H9 (cell line): ENCODE data around the gene PKN1. TPM values are rescaled to one million over a fixed set of nuclear protein-coding genes. Genes with fewer than 3 reads are reported as not detected.
A peak's percentile ranks its signal among the peaks of the same experiment; 100 is the strongest.

ENCODE experiments used
- DNase-seq: peaks from one replicate; pipeline ENCODE4 v3.0.0-alpha.2; 2017
- H2AFZ ChIP-seq: one replicate; pipeline ENCODE4 v1.6.1; 2013; ENCODE audit warnings: mild to moderate bottlenecking, low read length, control low read depth, moderate library complexity
- H2AK5ac ChIP-seq: 2 replicates; pipeline ENCODE4 v1.6.1; 2013; ENCODE audit warnings: low read length, control low read depth, mixed read lengths; ENCODE audit not compliant: insufficient read length
- H2BK120ac ChIP-seq: one replicate; pipeline ENCODE4 v1.6.1; 2013; ENCODE audit warnings: low read depth, mild to moderate bottlenecking, low read length, control low read depth, inconsistent platforms; ENCODE audit not compliant: poor library complexity, severe bottlenecking
- H2BK12ac ChIP-seq: 2 replicates; pipeline ENCODE4 v1.6.1; 2013; ENCODE audit warnings: low read length, control low read depth, mixed read lengths, low read depth; ENCODE audit not compliant: insufficient read length
- H2BK15ac ChIP-seq: 2 replicates; pipeline ENCODE4 v1.6.1; 2013; ENCODE audit warnings: low read depth, low read length, control low read depth
- H2BK20ac ChIP-seq: one replicate; pipeline ENCODE4 v1.6.1; 2013; ENCODE audit warnings: low read depth, mild to moderate bottlenecking, low read length, control low read depth, inconsistent platforms; ENCODE audit not compliant: poor library complexity, severe bottlenecking
- H2BK5ac ChIP-seq: 2 replicates; pipeline ENCODE4 v1.6.1; 2013; ENCODE audit warnings: low read length, control low read depth, mixed read lengths; ENCODE audit not compliant: insufficient read length
- H3K14ac ChIP-seq: 2 replicates; pipeline ENCODE4 v1.6.1; 2013; ENCODE audit warnings: low read length, control low read depth; ENCODE audit not compliant: insufficient read depth
- H3K18ac ChIP-seq: 2 replicates; pipeline ENCODE4 v1.6.1; 2013; ENCODE audit warnings: low read depth, mild to moderate bottlenecking, mixed read lengths, low read length, control low read depth; ENCODE audit not compliant: insufficient read length
- H3K23ac ChIP-seq: 2 replicates; pipeline ENCODE4 v1.6.1; 2013; ENCODE audit warnings: low read length, control low read depth, mixed read lengths, low read depth; ENCODE audit not compliant: insufficient read length
- H3K23me2 ChIP-seq: 2 replicates; pipeline ENCODE4 v1.6.1; 2013; ENCODE audit warnings: low read depth, mild to moderate bottlenecking, mixed read lengths, low read length, control low read depth; ENCODE audit not compliant: insufficient read length, poor library complexity, severe bottlenecking
- H3K27ac ChIP-seq: 2 replicates; pipeline ENCODE4 v1.5.1; 2013; ENCODE audit warnings: low read length, control low read depth, mixed read lengths, low read depth; ENCODE audit not compliant: insufficient read length
- H3K27me3 ChIP-seq: 2 replicates; pipeline ENCODE4 v1.6.1; 2013; ENCODE audit warnings: low read length, control low read depth, inconsistent platforms; ENCODE audit not compliant: insufficient read depth
- H3K4ac ChIP-seq: 2 replicates; pipeline ENCODE4 v1.6.1; 2013; ENCODE audit warnings: low read depth, mild to moderate bottlenecking, control low read depth, inconsistent platforms, low read length, moderate library complexity
- H3K4me1 ChIP-seq: 2 replicates; pipeline ENCODE4 v1.6.1; 2013; ENCODE audit warnings: low read length, control low read depth, inconsistent platforms; ENCODE audit not compliant: insufficient read depth
- H3K4me2 ChIP-seq: 2 replicates; pipeline ENCODE4 v1.6.1; 2013; ENCODE audit warnings: low read length, control low read depth, mixed read lengths; ENCODE audit not compliant: insufficient read length, insufficient read depth
- H3K56ac ChIP-seq: 2 replicates; pipeline ENCODE4 v1.6.1; 2013; ENCODE audit warnings: low read depth, mild to moderate bottlenecking, mixed read lengths, low read length, control low read depth; ENCODE audit not compliant: insufficient read length
- H3K79me1 ChIP-seq: 2 replicates; pipeline ENCODE4 v1.6.1; 2013; ENCODE audit warnings: low read depth, mild to moderate bottlenecking, moderate library complexity, low read length, control low read depth, inconsistent platforms; ENCODE audit not compliant: insufficient read depth, poor library complexity, severe bottlenecking
- H3K79me2 ChIP-seq: 2 replicates; pipeline ENCODE4 v1.6.1; 2013; ENCODE audit warnings: low read length, control low read depth, inconsistent platforms; ENCODE audit not compliant: insufficient read depth
- H3K9ac ChIP-seq: 2 replicates; pipeline ENCODE4 v1.6.1; 2013; ENCODE audit warnings: low read length, control low read depth, mixed read lengths; ENCODE audit not compliant: insufficient read length; ENCODE audit errors: extremely low read depth
- H3K9me3 ChIP-seq: one replicate; pipeline ENCODE4 v1.6.1; 2013; ENCODE audit warnings: low read depth, low read length, inconsistent platforms; ENCODE audit not compliant: control insufficient read depth
- H3T11ph ChIP-seq: one replicate; pipeline ENCODE4 v1.6.1; 2013; ENCODE audit warnings: mild to moderate bottlenecking, low read length, control low read depth, inconsistent platforms
- H4K20me1 ChIP-seq: one replicate; pipeline ENCODE4 v1.6.1; 2013; ENCODE audit not compliant: control insufficient read depth, insufficient read length, insufficient read depth
- H4K5ac ChIP-seq: 2 replicates; pipeline ENCODE4 v1.6.1; 2013; ENCODE audit warnings: low read depth, mild to moderate bottlenecking, mixed read lengths, low read length, control low read depth; ENCODE audit not compliant: insufficient read length
- H4K8ac ChIP-seq: replicated peaks from 2 replicates; pipeline ENCODE4 v1.6.1; 2013; ENCODE audit warnings: low read length, control low read depth, mixed read lengths, low read depth; ENCODE audit not compliant: insufficient read length
- H4K91ac ChIP-seq: 2 replicates; pipeline ENCODE4 v1.6.1; 2013; ENCODE audit warnings: low read depth, mild to moderate bottlenecking, moderate library complexity, mixed read lengths, low read length, control low read depth; ENCODE audit not compliant: insufficient read length
- H3K27ac Mint-ChIP-seq, 3 experiments: 2 replicates in 2 of 3; 3 replicates in 1 of 3; pipeline ENCODE4 v1.8.0; 2020 to 2021; ENCODE audit warnings: mixed read lengths in 3 of 3, mild to moderate bottlenecking in 1 of 3, moderate library complexity in 1 of 3
- H3K27me3 Mint-ChIP-seq: 2 replicates; pipeline ENCODE4 v1.8.0; 2021; ENCODE audit warnings: low read depth, mild to moderate bottlenecking, moderate library complexity, mixed read lengths
- H3K36me3 Mint-ChIP-seq, 3 experiments: 2 replicates in 2 of 3; 3 replicates in 1 of 3; pipeline ENCODE4 v1.8.0; 2020 to 2021; ENCODE audit warnings: low read depth in 3 of 3, mixed read lengths in 3 of 3; ENCODE audit not compliant: insufficient read depth in 1 of 3
- H3K4me1 Mint-ChIP-seq, 2 experiments: 2 replicates each; pipeline ENCODE4 v1.8.0; 2020; ENCODE audit warnings: mixed read lengths in 2 of 2
- H3K4me3 Mint-ChIP-seq, 2 experiments: 2 replicates in 1 of 2; 3 replicates in 1 of 2; pipeline ENCODE4 v1.8.0; 2020 to 2021; ENCODE audit warnings: mild to moderate bottlenecking in 2 of 2, mixed read lengths in 2 of 2, moderate library complexity in 1 of 2
- H3K9me3 Mint-ChIP-seq, 2 experiments: 2 replicates in 1 of 2; 3 replicates in 1 of 2; pipeline ENCODE4 v1.8.0; 2020; ENCODE audit warnings: mild to moderate bottlenecking in 2 of 2, mixed read lengths in 2 of 2, moderate library complexity in 1 of 2
- WGBS: extraction: QIAGEN DNeasy Blood & Tissue Kit; methylation state at CpG from one replicate; pipeline ENCODE4 v1.1.7; 2013; ENCODE audit warnings: missing lambda C conversion rate, low lambda C conversion rate, mixed read lengths; ENCODE audit not compliant: insufficient read length; ENCODE audit errors: extremely low coverage; 5-methylcytosine and 5-hydroxymethylcytosine counted together
- total RNA-seq: library from RNA; stranded (reverse); gene quantifications from 2 replicates; pipeline ENCODE4 v1.2.1, GENCODE V29; 2021
- TF ChIP-seq, protein P1 (sequence below): fragments of 200-600 bp; sonication (generic); conservative IDR thresholded peaks from 3 replicates; pipeline ENCODE4 v1.8.0; 2021; ENCODE audit warnings: antibody characterized with exemption, mild to moderate bottlenecking

The PKN1 gene
- total RNA-seq, 1 experiment from 2014 or later = 159 TPM

- Mint-ChIP-seq H3K4me1 (peaks cover 5 to 15% of the 10 kb centered on the region in 2 experiments; a peak in 3 of 4 replicates), H3K4me3 (peak overlapping the region in 1 of 2 experiments; percentile 46; a peak in 2 of 5 replicates), H3K36me3 (peaks cover 12 to 20% (median 14%) of the 10 kb centered on the region in 3 experiments; a peak in 6 of 7 replicates), H3K27ac (peak overlapping the region in 1 of 3 experiments; percentile 79; a peak in 2 of 7 replicates), H3K27me3 (peaks cover 3% of the 10 kb centered on the region; the same call in 1 of the 2 replicates), H3K9me3 (no peaks in the 10 kb centered on the region)
- Histone ChIP-seq H4K8ac (no peak overlapping the region), H3K56ac (no peak overlapping the region), H2BK120ac (no peak overlapping the region), H3K9ac (no peak overlapping the region), H2BK12ac (no peak overlapping the region), H2BK5ac (no peak overlapping the region), H4K20me1 (no peaks in the 10 kb centered on the region), H3K23me2 (no peaks in the 10 kb centered on the region), H4K91ac (no peak overlapping the region), H3K79me2 (no peaks in the 10 kb centered on the region), H2AK5ac (no peak overlapping the region), H2BK15ac (no peak overlapping the region), H3K79me1 (no peaks in the 10 kb centered on the region), H3K18ac (no peak overlapping the region), H3K4ac (no peak overlapping the region), H3K4me2 (no peak overlapping the region), H3K14ac (no peak overlapping the region), H2AFZ (no peak overlapping the region), H3K27me3 (no peaks in the 10 kb centered on the region), H3T11ph (no peak overlapping the region), H3K23ac (no peak overlapping the region), H3K4me1 (no peaks in the 10 kb centered on the region), H3K27ac (no peak overlapping the region), H4K5ac (no peak overlapping the region), H3K9me3 (no peaks in the 10 kb centered on the region), H2BK20ac (no peak overlapping the region)
- TF ChIP-seq, protein P1, sequence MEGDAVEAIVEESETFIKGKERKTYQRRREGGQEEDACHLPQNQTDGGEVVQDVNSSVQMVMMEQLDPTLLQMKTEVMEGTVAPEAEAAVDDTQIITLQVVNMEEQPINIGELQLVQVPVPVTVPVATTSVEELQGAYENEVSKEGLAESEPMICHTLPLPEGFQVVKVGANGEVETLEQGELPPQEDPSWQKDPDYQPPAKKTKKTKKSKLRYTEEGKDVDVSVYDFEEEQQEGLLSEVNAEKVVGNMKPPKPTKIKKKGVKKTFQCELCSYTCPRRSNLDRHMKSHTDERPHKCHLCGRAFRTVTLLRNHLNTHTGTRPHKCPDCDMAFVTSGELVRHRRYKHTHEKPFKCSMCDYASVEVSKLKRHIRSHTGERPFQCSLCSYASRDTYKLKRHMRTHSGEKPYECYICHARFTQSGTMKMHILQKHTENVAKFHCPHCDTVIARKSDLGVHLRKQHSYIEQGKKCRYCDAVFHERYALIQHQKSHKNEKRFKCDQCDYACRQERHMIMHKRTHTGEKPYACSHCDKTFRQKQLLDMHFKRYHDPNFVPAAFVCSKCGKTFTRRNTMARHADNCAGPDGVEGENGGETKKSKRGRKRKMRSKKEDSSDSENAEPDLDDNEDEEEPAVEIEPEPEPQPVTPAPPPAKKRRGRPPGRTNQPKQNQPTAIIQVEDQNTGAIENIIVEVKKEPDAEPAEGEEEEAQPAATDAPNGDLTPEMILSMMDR = no peak
- DNase-seq = no peak
- WGBS = no CpG with 5 or more reads among the region's 22 CpGs
Observed at GRCh38 chr19:14510311-14511228, 77.5 kb downstream of the PKN1 start.
